Kidney capillary endothelial cell (primary cell): Measurements from ENCODE around the gene TBRG4.

ENCODE experiments used
- DNase-seq: peaks from one replicate; pipeline ENCODE4 v3.0.0-alpha.2; 2018; ENCODE audit warnings: low spot score

The TBRG4 gene

GRCh38 chr7:45089341-45089891 lies 22.1 kb downstream of the TBRG4 start:
- DNase-seq, result no peak

GRCh38 chr7:45088821-45089340 lies 22.6 kb downstream of the TBRG4 start, which contains the start of gene NACAD:
NACAD (minus strand) TSS chr7:45088969; CDS start chr7:45088894, 75 bp downstream.
- no peak for DNase-seq

GRCh38 chr7:45088146-45088701 lies 23.3 kb downstream of the TBRG4 start:
- no peak for DNase-seq

- no peak for DNase-seq
Observed at GRCh38 chr7:45087301-45088145, 24.0 kb downstream of the TBRG4 start.

- no peak for DNase-seq
Observed at GRCh38 chr7:45086331-45087065, 25.0 kb downstream of the TBRG4 start.

- DNase-seq, result no peak
Observed at GRCh38 chr7:45085619-45086200, 25.8 kb downstream of the TBRG4 start.

- DNase-seq, result no peak
Observed at GRCh38 chr7:45084901-45085618, 26.4 kb downstream of the TBRG4 start.

GRCh38 chr7:45084336-45084735 lies 27.2 kb downstream of the TBRG4 start:
- no peak for DNase-seq

GRCh38 chr7:45082831-45083331 lies 28.6 kb downstream of the TBRG4 start:
- no peak for DNase-seq

GRCh38 chr7:45082031-45082830 lies 29.3 kb downstream of the TBRG4 start:
- no peak for DNase-seq

GRCh38 chr7:45081670-45081974 lies 29.9 kb downstream of the TBRG4 start:
- DNase-seq, result no peak

GRCh38 chr7:45080958-45081669 lies 30.4 kb downstream of the TBRG4 start:
- no peak for DNase-seq

- no peak for DNase-seq
Observed at GRCh38 chr7:45080265-45080957, 31.1 kb downstream of the TBRG4 start.

- DNase-seq, result no peak
Observed at GRCh38 chr7:45078125-45078681, 33.3 kb downstream of the TBRG4 start.

- no peak for DNase-seq
Observed at GRCh38 chr7:45077579-45077978, 33.9 kb downstream of the TBRG4 start.

- no peak for DNase-seq
Observed at GRCh38 chr7:45076946-45077345, 34.6 kb downstream of the TBRG4 start.

- no peak for DNase-seq
Observed at GRCh38 chr7:45075871-45076796, 35.4 kb downstream of the TBRG4 start.

GRCh38 chr7:45075355-45075644 lies 36.2 kb downstream of the TBRG4 start:
- DNase-seq, result no peak
